ENCODE results near the gene FAM13C. TPM values are rescaled to one million over a fixed set of nuclear protein-coding genes. Genes with fewer than 3 reads are reported as not detected.

FAM13C gene
- total RNA-seq, 1 donor from 2014 or later: 10.1 TPM

- Mint-ChIP-seq H3K27ac (no peak overlapping the region), H3K9me3 (no peaks in the 10 kb centered on the region), H3K27me3 (no peaks in the 10 kb centered on the region), H3K4me3 (no peak overlapping the region), H3K4me1 (ENCODE audit: unreplicated experiment) (no peaks in the 10 kb centered on the region), H3K36me3 (peaks cover 8% of the 10 kb centered on the region)
- TF ChIP-seq, protein P1, sequence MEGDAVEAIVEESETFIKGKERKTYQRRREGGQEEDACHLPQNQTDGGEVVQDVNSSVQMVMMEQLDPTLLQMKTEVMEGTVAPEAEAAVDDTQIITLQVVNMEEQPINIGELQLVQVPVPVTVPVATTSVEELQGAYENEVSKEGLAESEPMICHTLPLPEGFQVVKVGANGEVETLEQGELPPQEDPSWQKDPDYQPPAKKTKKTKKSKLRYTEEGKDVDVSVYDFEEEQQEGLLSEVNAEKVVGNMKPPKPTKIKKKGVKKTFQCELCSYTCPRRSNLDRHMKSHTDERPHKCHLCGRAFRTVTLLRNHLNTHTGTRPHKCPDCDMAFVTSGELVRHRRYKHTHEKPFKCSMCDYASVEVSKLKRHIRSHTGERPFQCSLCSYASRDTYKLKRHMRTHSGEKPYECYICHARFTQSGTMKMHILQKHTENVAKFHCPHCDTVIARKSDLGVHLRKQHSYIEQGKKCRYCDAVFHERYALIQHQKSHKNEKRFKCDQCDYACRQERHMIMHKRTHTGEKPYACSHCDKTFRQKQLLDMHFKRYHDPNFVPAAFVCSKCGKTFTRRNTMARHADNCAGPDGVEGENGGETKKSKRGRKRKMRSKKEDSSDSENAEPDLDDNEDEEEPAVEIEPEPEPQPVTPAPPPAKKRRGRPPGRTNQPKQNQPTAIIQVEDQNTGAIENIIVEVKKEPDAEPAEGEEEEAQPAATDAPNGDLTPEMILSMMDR (conservative IDR thresholded peaks at IDR 0.05): no peak
- no peak for DNase-seq (ENCODE audit: extremely low spot score, unreplicated experiment)
Observed at GRCh38 chr10:59300386-59300785, 62.0 kb downstream of the FAM13C start.

DNA sequence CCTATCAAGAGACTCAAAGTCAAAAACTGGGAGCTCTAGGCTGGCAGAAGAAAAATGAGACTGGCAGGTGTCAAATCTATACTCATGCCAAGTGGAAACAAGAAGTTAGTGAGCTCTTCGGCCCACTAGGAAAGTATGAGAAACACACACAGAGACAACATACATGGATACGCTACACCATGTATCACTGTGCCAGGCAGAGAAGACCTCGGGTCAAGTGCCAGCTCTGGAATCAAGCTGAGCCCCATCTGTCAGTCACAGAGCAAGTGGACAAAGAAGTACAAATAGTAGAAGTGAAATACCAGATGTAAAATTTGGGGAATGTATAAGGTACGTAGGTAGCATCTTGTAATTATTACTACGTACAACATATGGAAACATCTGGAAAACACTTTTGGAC is 62.4 kb downstream of the FAM13C start:
- H3K9me3 Mint-ChIP-seq: no peaks in the 10 kb centered on the region
- TF ChIP-seq, protein P1 (conservative IDR thresholded peaks at IDR 0.05): no peak
- H3K27ac Mint-ChIP-seq: no peak overlapping the region
- DNase-seq (ENCODE audit: extremely low spot score, unreplicated experiment): no peak
- no peaks in the 10 kb centered on the region for H3K27me3 Mint-ChIP-seq
- no peak overlapping the region for H3K4me3 Mint-ChIP-seq
- H3K4me1 Mint-ChIP-seq (ENCODE audit: unreplicated experiment): no peaks in the 10 kb centered on the region
- peaks cover 8% of the 10 kb centered on the region for H3K36me3 Mint-ChIP-seq

DNA sequence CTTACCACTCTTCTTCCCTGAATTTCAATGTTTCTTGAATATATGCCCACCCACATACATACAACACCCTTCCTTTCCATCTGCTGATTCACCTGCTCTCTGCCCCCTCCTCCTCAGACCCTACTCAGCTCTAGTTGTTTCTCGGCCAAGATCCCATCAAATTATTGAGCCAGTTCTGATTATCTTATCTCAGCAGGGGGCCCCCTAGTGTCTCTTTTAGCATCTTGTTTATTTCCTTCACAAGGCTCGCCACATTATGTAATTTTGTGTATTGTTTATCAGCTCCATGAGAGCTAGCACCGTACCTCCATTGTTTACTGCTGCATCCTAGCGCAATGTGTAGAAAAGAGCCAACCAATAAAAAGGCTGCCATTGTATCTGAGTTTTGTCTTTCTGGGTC is 71.9 kb downstream of the FAM13C start:
- Mint-ChIP-seq H3K27ac (no peak overlapping the region), H3K4me1 (ENCODE audit: unreplicated experiment) (no peaks in the 10 kb centered on the region), H3K4me3 (no peak overlapping the region), H3K36me3 (peaks cover 4% of the 10 kb centered on the region), H3K9me3 (no peaks in the 10 kb centered on the region), H3K27me3 (no peaks in the 10 kb centered on the region)
- no peak for DNase-seq (ENCODE audit: extremely low spot score, unreplicated experiment)
- TF ChIP-seq, protein P1 (conservative IDR thresholded peaks at IDR 0.05): no peak

DNA sequence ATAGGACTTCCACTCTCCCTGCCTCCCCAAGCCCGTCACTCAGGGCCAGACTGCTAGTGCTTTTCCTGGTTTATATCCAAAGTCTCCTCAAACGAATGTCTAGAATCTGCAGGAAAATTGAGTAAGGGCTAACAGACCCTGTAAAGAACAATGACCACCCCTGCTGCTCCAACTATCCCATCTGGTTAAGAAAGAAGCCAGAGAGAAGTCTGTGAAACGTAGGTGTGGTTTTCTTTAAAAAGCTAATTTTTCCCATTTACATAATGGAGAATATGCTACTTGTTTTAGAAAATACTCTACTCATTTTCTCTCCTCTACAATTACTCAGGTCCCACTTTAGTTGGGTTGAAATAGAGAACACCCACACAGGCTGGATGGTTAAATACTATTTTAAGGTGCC is 72.5 kb downstream of the FAM13C start:
- peaks cover 4% of the 10 kb centered on the region for H3K36me3 Mint-ChIP-seq
- no peaks in the 10 kb centered on the region for H3K27me3 Mint-ChIP-seq
- TF ChIP-seq, protein P1 (conservative IDR thresholded peaks at IDR 0.05): no peak
- no peak for DNase-seq (ENCODE audit: extremely low spot score, unreplicated experiment)
- no peak overlapping the region for H3K27ac Mint-ChIP-seq
- H3K4me3 Mint-ChIP-seq: no peak overlapping the region
- no peaks in the 10 kb centered on the region for H3K4me1 Mint-ChIP-seq (ENCODE audit: unreplicated experiment)
- H3K9me3 Mint-ChIP-seq: no peaks in the 10 kb centered on the region

DNA sequence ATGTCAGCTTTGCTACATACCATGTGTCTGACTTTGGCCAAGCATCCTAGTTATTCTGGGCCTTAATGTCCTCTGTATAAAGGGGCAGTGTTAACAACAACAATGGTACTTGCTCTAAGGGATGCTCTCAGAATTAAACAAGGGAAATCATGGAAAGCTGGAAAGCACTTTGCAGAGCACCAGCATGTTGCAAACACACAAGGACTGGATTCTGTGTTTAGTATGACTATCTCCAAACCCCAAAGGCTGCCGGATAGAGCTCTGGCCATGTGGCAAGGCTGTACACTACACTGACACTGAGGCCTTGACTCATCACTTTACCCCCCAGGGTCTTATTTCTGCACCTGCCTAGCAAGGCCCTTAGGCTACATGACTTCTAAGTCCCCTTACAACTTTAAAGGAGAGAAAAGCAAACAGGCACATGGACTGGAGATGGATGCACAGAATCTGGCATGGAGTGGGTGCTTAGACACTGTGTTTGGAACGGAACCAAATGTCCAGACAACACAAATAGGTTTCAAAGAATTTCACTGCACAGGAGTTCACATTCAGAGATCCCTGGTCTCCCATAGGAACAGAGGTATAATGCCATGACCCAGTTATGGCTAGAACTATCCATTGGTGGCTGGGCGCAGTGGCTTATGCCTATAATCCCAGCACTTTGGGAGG is 74.6 kb downstream of the FAM13C start:
- no peak for DNase-seq (ENCODE audit: extremely low spot score, unreplicated experiment)
- H3K36me3 Mint-ChIP-seq: peaks cover 4% of the 10 kb centered on the region
- no peaks in the 10 kb centered on the region for H3K9me3 Mint-ChIP-seq
- H3K4me3 Mint-ChIP-seq: no peak overlapping the region
- no peaks in the 10 kb centered on the region for H3K27me3 Mint-ChIP-seq
- H3K27ac Mint-ChIP-seq: no peak overlapping the region
- TF ChIP-seq, protein P1 (conservative IDR thresholded peaks at IDR 0.05): no peak
- peaks cover 15% of the 10 kb centered on the region for H3K4me1 Mint-ChIP-seq (ENCODE audit: unreplicated experiment)

Data from type B pancreatic cell (in vitro differentiated cells).